GM20000 (cell line): ENCODE data around the gene DPY30.
"Not testable (repeated sequence)": the region's sequence is repeated elsewhere in the genome, so short reads cannot be mapped to it uniquely, and the experiment has no call there.

ENCODE experiments used
- DNase-seq: peaks from one replicate; pipeline ENCODE4 v3.0.0; 2012; ENCODE audit warnings: low spot score
- TF ChIP-seq, protein P1 (sequence below): IDR thresholded peaks from 2 replicates; pipeline ENCODE4 v1.5.1; 2012; ENCODE audit warnings: mild to moderate bottlenecking, control low read depth; ENCODE audit errors: extremely low read depth, missing control alignments

The DPY30 gene

DNA sequence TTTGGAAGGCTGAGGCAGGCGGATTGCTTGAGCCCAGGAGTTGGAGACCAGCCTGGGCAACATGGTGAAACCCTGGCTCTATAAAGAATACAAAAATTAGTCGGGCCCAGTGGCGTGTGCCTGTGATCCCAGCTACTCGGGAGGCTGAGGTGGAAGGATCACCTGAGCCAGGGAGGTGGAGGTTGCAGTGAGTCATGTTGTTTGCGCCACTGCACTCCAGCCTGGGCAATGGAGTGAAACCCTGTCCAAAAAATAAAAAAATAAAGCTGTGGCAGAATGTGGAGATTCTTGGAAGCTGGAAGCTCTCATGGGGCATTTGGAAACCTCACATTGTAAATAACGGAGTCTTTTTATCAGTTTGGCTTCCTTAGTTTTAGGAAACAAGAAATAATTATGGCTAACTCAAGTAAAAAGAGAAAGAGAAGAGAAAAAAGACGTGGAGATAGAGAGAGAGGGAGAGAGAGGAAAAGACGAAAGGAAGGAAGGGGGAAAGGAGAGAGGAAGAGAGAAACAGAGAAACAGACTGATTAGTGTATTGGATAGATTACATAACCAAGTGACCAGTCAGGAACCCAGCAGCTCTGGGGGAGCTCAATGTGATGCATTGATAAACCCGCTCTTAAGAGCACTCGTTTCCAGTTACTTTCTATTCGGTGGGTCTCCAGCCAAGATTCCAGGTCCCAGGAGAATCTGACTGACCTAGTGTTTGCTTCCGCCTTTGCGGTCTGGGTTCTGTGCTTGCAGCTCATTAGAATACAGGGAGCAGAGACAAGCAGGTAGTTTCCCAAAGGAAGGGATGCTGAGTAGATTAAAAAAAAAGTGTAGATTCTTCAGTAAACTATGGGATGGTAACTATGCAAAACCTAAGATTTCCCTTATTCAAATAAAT is 22.6 kb upstream of the DPY30 start:
- TF ChIP-seq, protein P1, sequence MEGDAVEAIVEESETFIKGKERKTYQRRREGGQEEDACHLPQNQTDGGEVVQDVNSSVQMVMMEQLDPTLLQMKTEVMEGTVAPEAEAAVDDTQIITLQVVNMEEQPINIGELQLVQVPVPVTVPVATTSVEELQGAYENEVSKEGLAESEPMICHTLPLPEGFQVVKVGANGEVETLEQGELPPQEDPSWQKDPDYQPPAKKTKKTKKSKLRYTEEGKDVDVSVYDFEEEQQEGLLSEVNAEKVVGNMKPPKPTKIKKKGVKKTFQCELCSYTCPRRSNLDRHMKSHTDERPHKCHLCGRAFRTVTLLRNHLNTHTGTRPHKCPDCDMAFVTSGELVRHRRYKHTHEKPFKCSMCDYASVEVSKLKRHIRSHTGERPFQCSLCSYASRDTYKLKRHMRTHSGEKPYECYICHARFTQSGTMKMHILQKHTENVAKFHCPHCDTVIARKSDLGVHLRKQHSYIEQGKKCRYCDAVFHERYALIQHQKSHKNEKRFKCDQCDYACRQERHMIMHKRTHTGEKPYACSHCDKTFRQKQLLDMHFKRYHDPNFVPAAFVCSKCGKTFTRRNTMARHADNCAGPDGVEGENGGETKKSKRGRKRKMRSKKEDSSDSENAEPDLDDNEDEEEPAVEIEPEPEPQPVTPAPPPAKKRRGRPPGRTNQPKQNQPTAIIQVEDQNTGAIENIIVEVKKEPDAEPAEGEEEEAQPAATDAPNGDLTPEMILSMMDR = no peak
- DNase-seq = peak; percentile 29

DNA sequence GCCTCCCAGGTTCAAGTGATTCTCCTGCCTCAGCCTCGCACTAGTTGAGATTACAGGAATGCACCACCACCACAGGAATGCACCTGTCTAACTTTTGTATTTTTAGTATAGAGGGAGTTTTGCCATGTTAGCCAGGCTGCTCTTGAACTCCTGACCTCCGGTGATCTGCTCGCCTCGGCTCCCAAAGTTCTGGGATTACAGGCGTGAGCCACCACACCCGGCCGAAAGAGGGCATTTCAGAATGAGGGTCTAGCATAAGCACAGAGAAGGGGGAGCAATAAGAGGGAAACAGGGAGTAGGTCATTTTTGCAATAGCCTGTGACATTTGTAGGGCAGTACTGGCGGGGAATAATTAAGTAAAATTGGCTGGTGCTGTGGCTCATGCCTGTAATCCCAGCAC is 21.8 kb upstream of the DPY30 start:
- DNase-seq = no peak
- TF ChIP-seq, protein P1 = no peak

DNA sequence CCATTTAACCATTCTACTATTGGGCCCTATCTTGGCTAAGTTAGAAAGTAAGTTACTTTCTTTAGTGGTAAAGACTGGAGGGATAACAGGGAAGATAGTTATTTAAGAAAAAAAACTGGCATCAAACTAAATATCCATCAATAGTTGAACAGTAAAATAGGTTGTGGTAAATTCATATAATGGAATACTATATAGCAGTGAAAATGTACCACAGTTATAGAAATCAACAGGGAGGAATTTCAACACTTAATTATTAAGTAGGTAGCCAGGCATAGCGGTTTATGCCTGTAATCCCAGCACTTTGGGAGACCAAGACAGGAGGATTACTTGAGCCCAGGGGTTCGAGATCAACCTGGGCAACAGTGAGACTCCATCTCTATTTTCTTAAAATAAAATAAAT is 20.7 kb upstream of the DPY30 start:
- TF ChIP-seq, protein P1 = no peak
- no peak for DNase-seq

DNA sequence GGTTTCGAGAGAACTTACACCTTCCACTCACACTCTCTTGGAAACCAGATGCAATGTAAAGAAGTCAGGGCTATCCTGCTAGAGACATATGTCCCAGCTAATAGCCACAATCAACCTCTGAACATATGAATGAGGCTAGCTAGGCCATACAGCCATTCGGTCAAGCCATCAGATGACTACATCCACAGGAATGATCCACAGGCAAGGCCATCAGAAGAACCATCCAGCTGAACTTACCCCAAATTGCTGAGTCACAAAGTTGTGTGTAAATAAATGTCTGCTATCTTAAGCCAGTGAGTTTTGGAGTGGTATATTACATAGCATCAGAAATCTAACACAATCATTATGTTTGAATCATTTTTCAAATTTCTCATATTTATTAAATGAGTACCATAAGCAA is 18.5 kb upstream of the DPY30 start:
- no peak for DNase-seq
- TF ChIP-seq, protein P1 = no peak

DNA sequence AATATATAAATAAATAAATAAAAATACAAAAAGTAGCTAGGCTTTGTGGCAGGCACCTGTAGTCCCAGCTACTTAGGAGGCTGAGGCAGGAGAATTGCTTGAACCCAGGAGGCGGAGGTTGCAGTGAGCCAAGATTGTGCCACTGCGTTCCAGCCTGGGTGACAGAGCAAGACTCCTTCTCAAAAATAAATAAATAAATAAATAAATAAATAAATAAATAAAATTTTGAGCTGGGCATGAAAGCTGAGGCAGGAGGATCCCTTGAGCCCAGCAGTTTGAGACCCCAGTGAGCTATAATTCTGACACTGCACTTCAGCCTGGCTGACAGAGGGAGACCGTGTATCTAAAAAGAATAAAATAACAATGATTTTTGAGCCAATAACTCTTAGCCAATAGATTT is 15.0 kb upstream of the DPY30 start:
- DNase-seq = not testable (repeated sequence)

DNA sequence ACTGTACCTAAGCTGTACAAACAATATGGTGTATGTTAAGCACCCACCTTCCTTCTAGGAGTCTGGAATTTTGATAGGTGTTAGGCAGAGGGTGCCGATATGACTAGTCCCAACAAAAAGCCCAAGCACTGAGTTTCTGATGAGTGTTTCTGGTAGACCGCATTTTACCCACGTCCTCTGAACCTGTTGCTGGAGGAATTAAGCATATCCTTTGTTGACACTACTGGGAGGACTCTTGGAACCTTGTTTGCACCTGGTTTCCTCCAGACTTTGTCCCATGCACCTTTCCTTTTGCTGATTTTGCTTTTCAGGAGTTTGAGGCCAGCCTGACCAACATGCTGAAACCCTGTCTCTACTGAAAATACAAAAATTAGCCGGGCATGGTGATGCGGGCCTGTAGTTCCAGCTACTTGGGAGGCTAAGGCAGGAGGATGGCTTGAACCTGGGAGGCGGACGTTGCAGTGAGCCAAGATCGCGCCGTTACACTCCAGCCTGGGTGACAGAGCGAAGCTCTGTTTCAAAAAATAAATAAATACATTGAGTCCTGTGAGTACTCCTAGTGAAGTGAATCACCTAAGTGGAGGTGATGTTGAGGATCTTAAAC is 12.3 kb upstream of the DPY30 start:
- TF ChIP-seq, protein P1 = no peak
- DNase-seq = no peak

DNA sequence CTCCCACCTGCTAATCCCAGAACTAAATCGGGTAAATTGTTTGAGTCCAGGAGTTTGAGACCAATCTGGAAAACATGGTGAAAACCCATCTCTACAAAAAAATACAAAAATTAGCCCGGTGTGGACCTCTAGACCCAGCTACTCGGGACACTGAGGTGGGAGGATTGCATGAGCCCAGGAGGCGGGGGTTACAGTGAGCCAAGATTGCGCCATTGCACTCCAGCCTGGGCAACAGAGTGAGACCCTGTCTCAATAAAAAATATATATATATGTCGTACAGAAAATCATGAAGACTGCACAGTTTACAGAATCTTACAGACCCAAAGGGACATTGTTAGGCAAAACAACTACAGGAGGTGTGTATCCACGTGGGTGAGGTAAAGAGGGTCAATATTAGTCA is 4.0 kb upstream of the DPY30 start:
- DNase-seq = no peak
- TF ChIP-seq, protein P1 = no peak

DNA sequence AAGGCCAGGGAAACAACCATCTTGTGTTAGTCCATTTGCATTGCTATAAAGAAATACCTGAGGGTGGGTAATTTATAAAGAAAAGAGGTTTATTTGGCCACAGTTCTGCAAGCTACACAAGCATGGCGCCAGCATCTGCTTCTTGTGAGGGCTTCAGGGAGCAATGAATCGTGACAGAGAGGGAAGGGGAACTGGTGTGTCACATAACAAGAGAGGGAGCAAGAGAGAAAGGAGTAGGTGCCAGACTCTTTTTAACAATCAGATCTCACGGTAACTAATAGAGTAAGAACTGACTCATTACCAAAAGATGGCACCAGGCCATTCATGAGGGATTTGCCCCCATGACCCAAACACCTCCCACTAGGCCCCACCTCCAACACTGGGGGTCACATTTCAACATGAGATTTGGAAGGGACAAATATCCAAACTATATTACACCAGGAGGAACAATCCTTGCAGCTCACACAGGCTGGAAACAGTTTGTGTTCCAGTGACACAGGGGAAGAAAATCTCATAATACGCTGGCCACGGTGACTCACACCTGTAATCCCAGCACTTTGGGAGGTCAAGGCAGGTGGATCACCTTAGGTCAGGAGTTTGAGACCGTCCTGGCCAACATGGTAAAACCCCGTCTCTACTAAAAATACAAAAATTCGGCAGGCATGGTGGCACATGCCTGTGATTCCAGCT is 5.3 kb downstream of the DPY30 start:
- DNase-seq = not testable (repeated sequence)

DNA sequence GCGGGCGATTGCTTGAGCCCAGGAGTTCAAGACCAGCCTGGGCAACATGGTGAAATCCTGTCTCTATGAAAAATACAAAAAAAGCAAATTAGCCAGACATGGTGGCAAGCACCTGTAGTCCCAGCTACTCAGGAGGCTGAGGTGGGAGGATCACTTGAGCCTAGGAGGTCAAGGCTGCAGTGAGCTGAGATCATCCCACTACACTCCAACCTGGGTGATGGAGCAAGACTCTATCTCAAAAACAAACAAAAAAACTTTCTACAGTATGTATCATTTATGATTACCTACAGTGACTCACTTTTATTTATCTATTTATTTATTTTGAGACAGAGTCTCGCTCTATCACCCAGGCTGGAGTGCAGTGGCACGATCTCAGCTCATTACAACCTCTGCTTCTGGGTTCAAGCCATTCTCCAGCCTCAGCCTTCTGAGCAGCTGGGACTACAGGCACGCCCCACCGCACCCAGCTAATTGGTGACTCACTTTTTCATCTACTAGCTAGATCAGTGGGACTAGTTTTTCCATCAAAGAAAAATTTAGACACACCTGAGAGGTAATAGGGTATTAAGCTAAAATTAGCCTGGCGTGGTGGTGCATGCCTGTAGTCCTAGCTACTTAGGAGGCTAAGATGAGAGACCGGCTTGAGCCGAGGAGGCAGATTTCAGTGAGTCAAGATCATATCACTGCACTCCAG is 20.7 kb downstream of the DPY30 start:
- not testable (repeated sequence) for DNase-seq
